GM12892 (cell line): Measurements from ENCODE around the gene SLC25A17.
"Not testable (repeated sequence)": the region's sequence is repeated elsewhere in the genome, so short reads cannot be mapped to it uniquely, and the experiment has no call there.

Source experiments
- POLR2A ChIP-seq: IDR thresholded peaks from 2 replicates; pipeline ENCODE4 v1.6.1; 2011; ENCODE audit warnings: low read depth, low read length, control low read depth
- POLR2AphosphoS5 ChIP-seq: IDR thresholded peaks from 2 replicates; pipeline ENCODE4 v1.6.1; 2011; ENCODE audit warnings: low read depth, low read length, control low read depth

GRCh38 chr22:40826292-40826691 is 7.1 kb upstream of the SLC25A17 start:
- TF ChIP-seq POLR2AphosphoS5, POLR2A: not testable (repeated sequence)
